ENCODE data around the gene IFT57.

- TF ChIP-seq CTCF (IDR thresholded peaks at IDR 0.05), result no peak
- TF ChIP-seq ZFX (IDR thresholded peaks at IDR 0.05; ENCODE audit: borderline replicate concordance), result no peak
Observed at GRCh38 chr3:108130701-108131474, 91.3 kb downstream of the IFT57 start.

All from 22Rv1 (cell line).